Natural killer cell (primary cell): ENCODE measurements around the gene AHRR. TPM values are rescaled to one million over a fixed set of nuclear protein-coding genes. Genes with fewer than 3 reads are reported as not detected.

Experiments
- ATAC-seq, 3 donors: fragments of 150-1000 bp in 2 of 3; fragments of 200-7000 bp in 1 of 3; cut with Tn5 transposase; 1 replicate in 1 of 3; 2 replicates in 2 of 3; pipeline ENCODE4 v1.10.0; 2021; ENCODE audit warnings: mild to moderate bottlenecking in 2 of 3, moderate library complexity in 2 of 3
- DNase-seq, 2 donors: peaks; one replicate each; pipeline versions ENCODE4 v3.0.0 to v3.0.0-alpha.2; 2013 to 2021; ENCODE audit warnings: mixed read lengths in 1 of 2
- H3K27ac ChIP-seq: one replicate; pipeline ENCODE4 v1.5.1; 2013; ENCODE audit warnings: mild to moderate bottlenecking, low read length
- H3K27me3 ChIP-seq: one replicate; pipeline ENCODE4 v1.6.1; 2013; ENCODE audit warnings: low read length; ENCODE audit not compliant: control insufficient read depth, insufficient read depth
- H3K36me3 ChIP-seq: one replicate; pipeline ENCODE4 v1.6.1; 2013; ENCODE audit warnings: low read length; ENCODE audit not compliant: control insufficient read depth, insufficient read depth
- H3K4me1 ChIP-seq: one replicate; pipeline ENCODE4 v1.6.1; 2013; ENCODE audit warnings: low read length; ENCODE audit not compliant: control insufficient read depth, insufficient read depth
- H3K4me3 ChIP-seq: one replicate; pipeline ENCODE4 v1.5.1; 2013; ENCODE audit warnings: low read length
- H3K9me3 ChIP-seq: one replicate; pipeline ENCODE4 v1.6.1; 2013; ENCODE audit warnings: low read length; ENCODE audit not compliant: control insufficient read depth, insufficient read depth
- H3K27ac Mint-ChIP-seq, 2 donors: one replicate each; pipeline ENCODE4 v1.8.0; 2022; ENCODE audit warnings: mild to moderate bottlenecking in 2 of 2, mixed read lengths in 2 of 2, moderate library complexity in 1 of 2
- H3K27me3 Mint-ChIP-seq, 2 donors: one replicate each; pipeline ENCODE4 v1.8.0; 2022; ENCODE audit warnings: low read depth in 2 of 2, mixed read lengths in 2 of 2
- H3K36me3 Mint-ChIP-seq: one replicate; pipeline ENCODE4 v1.8.0; 2022; ENCODE audit warnings: mixed read lengths
- H3K4me1 Mint-ChIP-seq, 2 donors: one replicate each; pipeline ENCODE4 v1.8.0; 2022; ENCODE audit warnings: mixed read lengths in 2 of 2
- H3K4me3 Mint-ChIP-seq: one replicate; pipeline ENCODE4 v1.8.0; 2022; ENCODE audit warnings: mild to moderate bottlenecking, moderate library complexity, mixed read lengths
- H3K9me3 Mint-ChIP-seq, 2 donors: one replicate each; pipeline ENCODE4 v1.8.0; 2022; ENCODE audit warnings: mixed read lengths in 2 of 2
- WGBS: methylation state at CpG from one replicate; pipeline ENCODE4 v1.1.7; 2013; ENCODE audit warnings: missing lambda C conversion rate; ENCODE audit not compliant: insufficient coverage; 5-methylcytosine and 5-hydroxymethylcytosine counted together
- intact Hi-C: fragments of 100-400 bp; cut with micrococcal nuclease; formaldehyde crosslinking; loops from one replicate; pipeline ENCODE4 v1.14.2; 2022
- total RNA-seq, 4 donors: library from RNA; stranded (reverse); fragments of 120-200 nt in 1 of 4; gene quantifications; one replicate each; pipeline versions ENCODE4 v1.2.3 to v1.2.4, GENCODE V29; 2013 to 2022
- TF ChIP-seq, protein P1 (sequence below): fragments of 200-600 bp; IDR thresholded peaks from one replicate; pipeline ENCODE4 v1.8.0; 2022; ENCODE audit warnings: antibody characterized with exemption

Gene AHRR
- total RNA-seq, 3 donors from 2014 or later (not counting 1 experiment from before 2014, with no cell fraction given), result 0.88 to 1.4 (median 1.2) TPM

DNA sequence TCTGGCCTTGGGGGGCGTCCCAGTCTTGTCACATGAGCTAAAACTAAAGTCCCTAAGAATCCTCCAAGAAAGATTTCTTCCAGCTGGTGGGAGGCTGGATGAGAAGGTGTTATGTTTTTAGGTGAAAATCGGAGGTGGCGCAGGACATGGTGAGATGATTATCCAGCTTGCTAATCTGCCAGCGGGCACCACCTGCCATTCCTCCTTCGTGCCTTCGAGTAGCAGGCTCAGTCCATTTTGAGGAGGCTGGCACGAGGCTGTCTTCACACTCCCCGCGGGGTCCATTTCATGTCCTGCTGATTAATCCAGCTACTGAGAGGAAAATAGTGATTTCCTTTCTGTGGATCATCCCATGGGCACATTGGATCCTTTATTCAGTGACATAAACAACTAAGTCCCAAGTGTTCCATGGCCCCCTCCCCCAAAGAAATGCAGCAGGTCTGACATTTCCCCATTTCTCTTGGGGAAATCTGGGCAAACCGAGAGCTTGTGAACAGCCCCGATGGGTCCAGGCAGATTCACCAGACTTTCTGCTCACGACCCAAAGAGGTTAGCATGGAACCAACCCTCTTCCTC, 83.2 kb downstream of the AHRR start:
- no peak overlapping the region for H3K4me3 ChIP-seq
- 90% methylated on average over 12 of the region's 12 CpGs for WGBS
- no peaks in the 10 kb centered on the region for H3K9me3 ChIP-seq
- Mint-ChIP-seq H3K36me3 (no peaks in the 10 kb centered on the region), H3K4me1 (peaks cover 1 to 3% of the 10 kb centered on the region in 2 donors), H3K4me3 (no peak overlapping the region), H3K9me3 (no peaks in the 10 kb centered on the region), H3K27ac (no peak overlapping the region), H3K27me3 (peaks cover 26 to 40% of the 10 kb centered on the region in 2 donors)
- H3K27me3 ChIP-seq, result no peaks in the 10 kb centered on the region
- H3K36me3 ChIP-seq, result no peaks in the 10 kb centered on the region
- no peak for ATAC-seq
- no peak overlapping the region for H3K27ac ChIP-seq
- TF ChIP-seq, protein P1, sequence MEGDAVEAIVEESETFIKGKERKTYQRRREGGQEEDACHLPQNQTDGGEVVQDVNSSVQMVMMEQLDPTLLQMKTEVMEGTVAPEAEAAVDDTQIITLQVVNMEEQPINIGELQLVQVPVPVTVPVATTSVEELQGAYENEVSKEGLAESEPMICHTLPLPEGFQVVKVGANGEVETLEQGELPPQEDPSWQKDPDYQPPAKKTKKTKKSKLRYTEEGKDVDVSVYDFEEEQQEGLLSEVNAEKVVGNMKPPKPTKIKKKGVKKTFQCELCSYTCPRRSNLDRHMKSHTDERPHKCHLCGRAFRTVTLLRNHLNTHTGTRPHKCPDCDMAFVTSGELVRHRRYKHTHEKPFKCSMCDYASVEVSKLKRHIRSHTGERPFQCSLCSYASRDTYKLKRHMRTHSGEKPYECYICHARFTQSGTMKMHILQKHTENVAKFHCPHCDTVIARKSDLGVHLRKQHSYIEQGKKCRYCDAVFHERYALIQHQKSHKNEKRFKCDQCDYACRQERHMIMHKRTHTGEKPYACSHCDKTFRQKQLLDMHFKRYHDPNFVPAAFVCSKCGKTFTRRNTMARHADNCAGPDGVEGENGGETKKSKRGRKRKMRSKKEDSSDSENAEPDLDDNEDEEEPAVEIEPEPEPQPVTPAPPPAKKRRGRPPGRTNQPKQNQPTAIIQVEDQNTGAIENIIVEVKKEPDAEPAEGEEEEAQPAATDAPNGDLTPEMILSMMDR, result no peak
- peaks cover 5% of the 10 kb centered on the region for H3K4me1 ChIP-seq
- DNase-seq, result no peak
- intact Hi-C loops, result no loop called here

DNA sequence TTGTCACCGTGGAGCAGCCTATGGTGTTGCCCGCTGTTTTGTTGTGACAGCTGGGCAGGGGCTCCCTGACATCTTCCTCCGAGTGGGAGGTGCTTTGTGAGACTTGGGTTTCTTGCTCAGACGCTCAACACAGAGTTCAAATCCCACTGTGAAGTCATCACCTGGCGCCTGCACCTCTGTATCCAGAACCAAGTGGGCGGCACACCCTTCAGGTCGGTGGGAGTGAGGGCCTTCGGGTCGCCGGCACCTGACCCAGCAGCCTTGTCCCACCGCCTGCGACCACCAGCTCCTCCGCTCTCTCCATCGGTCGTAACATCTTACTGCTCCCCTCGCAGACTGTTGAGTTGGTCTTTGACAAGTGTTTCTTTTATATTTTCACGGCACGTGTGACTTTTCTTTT, 83.9 kb downstream of the AHRR start:
- no peaks in the 10 kb centered on the region for H3K9me3 ChIP-seq
- peaks cover 4% of the 10 kb centered on the region for H3K4me1 ChIP-seq
- ATAC-seq, result no peak
- no peaks in the 10 kb centered on the region for H3K9me3 Mint-ChIP-seq
- WGBS, result 91% methylated on average over 18 of the region's 18 CpGs
- no peaks in the 10 kb centered on the region for H3K36me3 ChIP-seq
- intact Hi-C loops, result no loop called here
- H3K4me3 Mint-ChIP-seq, result no peak overlapping the region
- H3K27ac Mint-ChIP-seq, result no peak overlapping the region
- H3K4me3 ChIP-seq, result no peak overlapping the region
- H3K27me3 Mint-ChIP-seq, result peaks cover 25 to 33% of the 10 kb centered on the region in 2 donors
- no peaks in the 10 kb centered on the region for H3K27me3 ChIP-seq
- DNase-seq, result no peak
- no peak overlapping the region for H3K27ac ChIP-seq
- H3K4me1 Mint-ChIP-seq, result no peaks in the 10 kb centered on the region
- no peaks in the 10 kb centered on the region for H3K36me3 Mint-ChIP-seq
- TF ChIP-seq, protein P1, result no peak

DNA sequence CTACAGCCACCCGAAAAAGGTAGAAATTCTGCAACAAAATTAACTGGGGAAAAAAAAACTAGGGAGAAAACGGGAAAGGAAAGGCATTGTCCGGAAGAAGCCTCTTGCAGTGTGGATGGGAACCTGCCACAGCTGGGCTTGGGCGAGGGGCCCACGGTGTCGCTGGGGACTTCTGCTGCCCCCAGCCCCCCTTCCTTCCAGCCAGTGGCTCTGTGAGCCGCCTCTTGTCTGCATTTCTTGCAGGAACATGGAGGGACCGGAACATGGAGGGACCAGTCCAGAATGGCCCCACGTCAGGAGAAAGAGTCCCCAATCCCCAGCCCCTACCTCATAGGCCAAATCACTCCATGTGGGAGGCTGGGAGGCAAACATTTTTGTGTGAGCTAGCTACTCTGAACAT, 84.5 kb downstream of the AHRR start:
- no peaks in the 10 kb centered on the region for H3K27me3 ChIP-seq
- Mint-ChIP-seq H3K27ac (no peak overlapping the region), H3K36me3 (no peaks in the 10 kb centered on the region), H3K9me3 (no peaks in the 10 kb centered on the region), H3K27me3 (peaks cover 21 to 29% of the 10 kb centered on the region in 2 donors), H3K4me1 (no peaks in the 10 kb centered on the region), H3K4me3 (no peak overlapping the region)
- DNase-seq, result no peak
- intact Hi-C loops, result no loop called here
- H3K36me3 ChIP-seq, result no peaks in the 10 kb centered on the region
- ATAC-seq, result no peak
- no peak overlapping the region for H3K27ac ChIP-seq
- 93% methylated on average over 8 of the region's 9 CpGs for WGBS
- no peak overlapping the region for H3K4me3 ChIP-seq
- H3K4me1 ChIP-seq, result peaks cover 4% of the 10 kb centered on the region
- H3K9me3 ChIP-seq, result no peaks in the 10 kb centered on the region
- TF ChIP-seq, protein P1, result no peak

DNA sequence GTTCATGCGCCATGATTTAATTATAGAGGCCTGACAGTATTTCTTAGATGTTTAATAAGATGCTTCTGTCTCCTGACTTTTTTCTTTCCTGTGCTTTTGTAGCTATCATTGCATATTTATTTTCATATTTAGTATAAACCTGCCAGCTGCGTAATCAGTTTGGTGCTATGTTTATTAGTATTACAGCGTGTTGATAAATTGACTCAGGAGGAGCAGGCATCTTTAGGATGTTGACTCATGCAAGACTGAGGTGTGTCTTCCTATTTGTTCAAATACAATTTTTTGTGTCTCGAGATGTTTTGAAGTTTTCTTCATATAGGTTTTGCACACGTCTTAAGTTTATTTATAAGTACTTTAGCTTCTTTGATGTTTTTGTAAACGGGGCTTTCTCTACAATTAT, 85.5 kb downstream of the AHRR start:
- H3K4me1 ChIP-seq, result peaks cover 4% of the 10 kb centered on the region
- H3K27me3 ChIP-seq, result no peaks in the 10 kb centered on the region
- peaks cover 13 to 20% of the 10 kb centered on the region in 2 donors for H3K27me3 Mint-ChIP-seq
- no peak overlapping the region for H3K27ac ChIP-seq
- no peaks in the 10 kb centered on the region for H3K36me3 Mint-ChIP-seq
- no peaks in the 10 kb centered on the region for H3K4me1 Mint-ChIP-seq
- no peaks in the 10 kb centered on the region for H3K36me3 ChIP-seq
- H3K4me3 ChIP-seq, result no peak overlapping the region
- whole genome bisulfite sequencing, result 91% methylated on average over 3 of the region's 6 CpGs
- ATAC-seq (no peak), DNase-seq (no peak)
- H3K9me3 Mint-ChIP-seq, result no peaks in the 10 kb centered on the region
- TF ChIP-seq, protein P1, result no peak
- H3K27ac Mint-ChIP-seq, result no peak overlapping the region
- H3K9me3 ChIP-seq, result no peaks in the 10 kb centered on the region
- H3K4me3 Mint-ChIP-seq, result no peak overlapping the region
- intact Hi-C loops, result no loop called here
